ENCODE results near the gene CACNG8. TPM values are rescaled to one million over a fixed set of nuclear protein-coding genes. Genes with fewer than 3 reads are reported as not detected.
A peak's percentile ranks its signal among the peaks of the same experiment; 100 is the strongest.
"Not testable (repeated sequence)": the region's sequence is repeated elsewhere in the genome, so short reads cannot be mapped to it uniquely, and the experiment has no call there.

CACNG8 gene
- total and polyA plus RNA-seq, 2 experiments from 2014 or later = 0.11 TPM; not detected in 1

GRCh38 chr19:53944933-53945332, 17.8 kb upstream of the CACNG8 start:
- in situ Hi-C loops (cut with MboI) = no loop called here
- no peak overlapping the region for H3K9ac ChIP-seq
- no peak overlapping the region for H3K4me3 ChIP-seq
- no peak overlapping the region for H3K4me2 ChIP-seq (ENCODE audit: unreplicated experiment)
- H3K4me1 ChIP-seq (ENCODE audit: insufficient read depth) = no peaks in the 10 kb centered on the region
- H2AFZ ChIP-seq = no peak overlapping the region
- WGBS, 2 experiments (ENCODE audit: low coverage in 1 of 2, low lambda C conversion rate in 2 of 2, missing lambda C conversion rate in 2 of 2) = 73 to 78% methylated on average over 4 of the region's 4 CpGs
- TF ChIP-seq EZH2 (IDR thresholded peaks at IDR 0.05; ENCODE audit: insufficient read depth, poor library complexity, severe bottlenecking) (no peak), EZH2phosphoT487 (IDR thresholded peaks at IDR 0.05; ENCODE audit: insufficient read depth, low read depth) (no peak)
- no peaks in the 10 kb centered on the region for H3K79me2 ChIP-seq (ENCODE audit: insufficient read depth)
- H3K27me3 ChIP-seq (replicated peaks; ENCODE audit: insufficient read depth) = peaks cover 39% of the 10 kb centered on the region
- no peak for DNase-seq
- H4K20me1 ChIP-seq (ENCODE audit: insufficient read depth) = no peaks in the 10 kb centered on the region
- no peaks in the 10 kb centered on the region for H3F3A ChIP-seq (ENCODE audit: insufficient read depth)
- no peak overlapping the region for H3K27ac ChIP-seq
- no peaks in the 10 kb centered on the region for H3K36me3 ChIP-seq (ENCODE audit: low read depth)
- H3K9me3 ChIP-seq (ENCODE audit: low read depth) = no peaks in the 10 kb centered on the region
- no peaks in the 10 kb centered on the region for H3K9me2 ChIP-seq (ENCODE audit: insufficient read depth)

GRCh38 chr19:53945441-53945840, 17.3 kb upstream of the CACNG8 start:
- Histone ChIP-seq H2AFZ (no peak overlapping the region), H3K9me3 (ENCODE audit: low read depth) (no peaks in the 10 kb centered on the region), H3F3A (ENCODE audit: insufficient read depth) (no peaks in the 10 kb centered on the region), H3K4me2 (ENCODE audit: unreplicated experiment) (no peak overlapping the region), H4K20me1 (ENCODE audit: insufficient read depth) (no peaks in the 10 kb centered on the region), H3K36me3 (ENCODE audit: low read depth) (no peaks in the 10 kb centered on the region), H3K4me3 (no peak overlapping the region), H3K9me2 (ENCODE audit: insufficient read depth) (no peaks in the 10 kb centered on the region), H3K4me1 (ENCODE audit: insufficient read depth) (no peaks in the 10 kb centered on the region), H3K27me3 (replicated peaks; ENCODE audit: insufficient read depth) (peaks cover 39% of the 10 kb centered on the region), H3K79me2 (ENCODE audit: insufficient read depth) (no peaks in the 10 kb centered on the region), H3K27ac (no peak overlapping the region), H3K9ac (no peak overlapping the region)
- TF ChIP-seq EZH2 (IDR thresholded peaks at IDR 0.05; ENCODE audit: insufficient read depth, poor library complexity, severe bottlenecking) = no peak
- TF ChIP-seq EZH2phosphoT487 (IDR thresholded peaks at IDR 0.05; ENCODE audit: insufficient read depth, low read depth) = no peak
- in situ Hi-C loops (cut with MboI) = no loop called here
- peak; percentile 31 for DNase-seq
- 30 to 33% methylated on average over 9 of the region's 9 CpGs for WGBS, 2 experiments (ENCODE audit: low coverage in 1 of 2, low lambda C conversion rate in 2 of 2, missing lambda C conversion rate in 2 of 2)

- H3K4me2 ChIP-seq (ENCODE audit: unreplicated experiment) = no peak overlapping the region
- no peaks in the 10 kb centered on the region for H4K20me1 ChIP-seq (ENCODE audit: insufficient read depth)
- H3K4me3 ChIP-seq = no peak overlapping the region
- no peaks in the 10 kb centered on the region for H3K9me3 ChIP-seq (ENCODE audit: low read depth)
- H3K9ac ChIP-seq = no peak overlapping the region
- no peak for DNase-seq
- H2AFZ ChIP-seq = no peak overlapping the region
- H3K9me2 ChIP-seq (ENCODE audit: insufficient read depth) = no peaks in the 10 kb centered on the region
- no peaks in the 10 kb centered on the region for H3K4me1 ChIP-seq (ENCODE audit: insufficient read depth)
- WGBS, 2 experiments (ENCODE audit: low coverage in 1 of 2, low lambda C conversion rate in 2 of 2, missing lambda C conversion rate in 2 of 2) = 76% methylated on average over 2 of the region's 2 CpGs
- H3F3A ChIP-seq (ENCODE audit: insufficient read depth) = no peaks in the 10 kb centered on the region
- H3K27ac ChIP-seq = no peak overlapping the region
- TF ChIP-seq EZH2phosphoT487 (IDR thresholded peaks at IDR 0.05; ENCODE audit: insufficient read depth, low read depth) = no peak
- TF ChIP-seq EZH2 (IDR thresholded peaks at IDR 0.05; ENCODE audit: insufficient read depth, poor library complexity, severe bottlenecking) = no peak
- H3K79me2 ChIP-seq (ENCODE audit: insufficient read depth) = no peaks in the 10 kb centered on the region
- in situ Hi-C loops (cut with MboI) = no loop called here
- peaks cover 37% of the 10 kb centered on the region for H3K27me3 ChIP-seq (replicated peaks; ENCODE audit: insufficient read depth)
- no peaks in the 10 kb centered on the region for H3K36me3 ChIP-seq (ENCODE audit: low read depth)
These were observed 16.7 kb upstream of the CACNG8 start for GRCh38 chr19:53945998-53946397.

- in situ Hi-C loops (cut with MboI) = no loop called here
These were observed 15.1 kb upstream of the CACNG8 start for GRCh38 chr19:53947624-53948023.

GRCh38 chr19:53948611-53949010, 14.1 kb upstream of the CACNG8 start:
- H3K9me2 ChIP-seq (ENCODE audit: insufficient read depth); H4K20me1 ChIP-seq (ENCODE audit: insufficient read depth); H3K9ac ChIP-seq; H3K4me1 ChIP-seq (ENCODE audit: insufficient read depth); H3K27ac ChIP-seq; H3K4me3 ChIP-seq; H3K4me2 ChIP-seq (ENCODE audit: unreplicated experiment); H3K9me3 ChIP-seq (ENCODE audit: low read depth); H3F3A ChIP-seq (ENCODE audit: insufficient read depth); H3K79me2 ChIP-seq (ENCODE audit: insufficient read depth); DNase-seq; H2AFZ ChIP-seq; H3K36me3 ChIP-seq (ENCODE audit: low read depth); in situ Hi-C loops (cut with MboI): not testable (repeated sequence)
- H3K27me3 ChIP-seq (replicated peaks; ENCODE audit: insufficient read depth) = peaks cover 19% of the 10 kb centered on the region
- WGBS, 2 experiments (ENCODE audit: low coverage in 1 of 2, low lambda C conversion rate in 2 of 2, missing lambda C conversion rate in 2 of 2) = 53 to 62% methylated on average over 5 of the region's 5 CpGs

More at GRCh38 chr19:53947624-53948023, 15.1 kb upstream of the CACNG8 start:
- Histone ChIP-seq H3K9me3 (ENCODE audit: low read depth) (no peaks in the 10 kb centered on the region), H3K27me3 (replicated peaks; ENCODE audit: insufficient read depth) (peaks cover 25% of the 10 kb centered on the region), H3K9me2 (ENCODE audit: insufficient read depth) (no peaks in the 10 kb centered on the region), H3K9ac (no peak overlapping the region), H3K36me3 (ENCODE audit: low read depth) (no peaks in the 10 kb centered on the region), H4K20me1 (ENCODE audit: insufficient read depth) (no peaks in the 10 kb centered on the region), H3F3A (ENCODE audit: insufficient read depth) (no peaks in the 10 kb centered on the region), H3K4me2 (ENCODE audit: unreplicated experiment) (no peak overlapping the region), H3K4me1 (ENCODE audit: insufficient read depth) (no peaks in the 10 kb centered on the region), H3K4me3 (no peak overlapping the region), H3K27ac (no peak overlapping the region), H2AFZ (no peak overlapping the region), H3K79me2 (ENCODE audit: insufficient read depth) (no peaks in the 10 kb centered on the region)
- no peak for TF ChIP-seq EZH2phosphoT487 (IDR thresholded peaks at IDR 0.05; ENCODE audit: insufficient read depth, low read depth)
- no peak for TF ChIP-seq EZH2 (IDR thresholded peaks at IDR 0.05; ENCODE audit: insufficient read depth, poor library complexity, severe bottlenecking)
- DNase-seq = no peak
- 45 to 49% methylated on average over 5 of the region's 5 CpGs for WGBS, 2 experiments (ENCODE audit: low coverage in 1 of 2, low lambda C conversion rate in 2 of 2, missing lambda C conversion rate in 2 of 2)

Measured in GM23248 (cell line).